IMR-90 (cell line): ENCODE results near the gene RPS23. TPM values are rescaled to one million over a fixed set of nuclear protein-coding genes. Genes with fewer than 3 reads are reported as not detected.

ENCODE experiments used
- ATAC-seq: fragments of 200-7000 bp; cut with Tn5 transposase; 2 replicates; pipeline ENCODE4 v1.9.1; 2020; ENCODE audit warnings: low read depth, mild to moderate bottlenecking, moderate library complexity
- BruUV-seq: library from RNA; stranded (reverse); fragments of 400-500 nt; replicated peaks from 2 replicates; lab custom pipeline; 2021; lab: Mats Ljungman, UMichigan
- CTCF ChIA-PET: fragments of 300-600 bp; formaldehyde crosslinking; extraction: SDS; loops from one replicate; lab custom pipeline; 2021; ENCODE audit warnings: antibody characterized with exemption; lab: Yijun Ruan, JAX
- POLR2A ChIA-PET: fragments of 300-600 bp; sonication (Branson Sonifier 250); formaldehyde crosslinking; loops from one replicate; lab custom pipeline; 2022; ENCODE audit warnings: antibody characterized with exemption; ENCODE audit not compliant: unreplicated experiment; lab: Charles Lee
- DNase-seq: peaks from one replicate; pipeline ENCODE4 v3.0.0; 2013
- H2AFZ ChIP-seq: replicated peaks from 2 replicates; pipeline ENCODE3; 2013; ENCODE audit warnings: low read length, mild to moderate bottlenecking; ENCODE audit not compliant: poor library complexity
- H2AK5ac ChIP-seq: 2 replicates; pipeline ENCODE4 v1.6.1; 2013; ENCODE audit warnings: low read depth, low read length, inconsistent platforms
- H2AK9ac ChIP-seq: replicated peaks from 2 replicates; pipeline ENCODE3; 2013; ENCODE audit warnings: mild to moderate bottlenecking, low read depth, low read length, moderate library complexity; ENCODE audit not compliant: poor library complexity
- H2BK120ac ChIP-seq: 2 replicates; pipeline ENCODE4 v1.6.1; 2013; ENCODE audit warnings: low read depth, low read length, inconsistent platforms
- H2BK15ac ChIP-seq: 3 replicates; pipeline ENCODE4 v1.6.1; 2013; ENCODE audit warnings: low read depth, low read length, inconsistent platforms
- H2BK20ac ChIP-seq: 2 replicates; pipeline ENCODE4 v1.6.1; 2013; ENCODE audit warnings: low read depth, mild to moderate bottlenecking, inconsistent platforms, low read length, moderate library complexity
- H2BK5ac ChIP-seq: 2 replicates; pipeline ENCODE4 v1.6.1; 2013; ENCODE audit warnings: mild to moderate bottlenecking, low read depth, low read length, inconsistent platforms; ENCODE audit not compliant: poor library complexity, severe bottlenecking
- H3K14ac ChIP-seq: replicated peaks from 2 replicates; pipeline ENCODE4 v1.6.1; 2013; ENCODE audit warnings: low read depth, low read length, inconsistent platforms
- H3K18ac ChIP-seq: 2 replicates; pipeline ENCODE4 v1.6.1; 2013; ENCODE audit warnings: low read depth, low read length, control low read depth
- H3K23ac ChIP-seq: 2 replicates; pipeline ENCODE4 v1.6.1; 2013; ENCODE audit warnings: low read depth, low read length, inconsistent platforms
- H3K27ac ChIP-seq: 2 replicates; pipeline ENCODE4 v1.5.1; 2013; ENCODE audit warnings: mild to moderate bottlenecking, control low read depth, low read length; ENCODE audit not compliant: insufficient read depth
- H3K27me3 ChIP-seq: 2 replicates; pipeline ENCODE4 v1.6.1; 2013; ENCODE audit warnings: low read length; ENCODE audit not compliant: control insufficient read depth, insufficient read depth
- H3K36me3 ChIP-seq: 2 replicates; pipeline ENCODE4 v1.6.1; 2013; ENCODE audit warnings: low read length, mixed read lengths; ENCODE audit not compliant: control insufficient read depth, insufficient read depth
- H3K4ac ChIP-seq: 2 replicates; pipeline ENCODE4 v1.6.1; 2013; ENCODE audit warnings: low read depth, low read length, inconsistent platforms
- H3K4me1 ChIP-seq: 2 replicates; pipeline ENCODE4 v1.6.1; 2013; ENCODE audit warnings: low read length, mixed read lengths; ENCODE audit not compliant: control insufficient read depth, insufficient read depth
- H3K4me2 ChIP-seq: 2 replicates; pipeline ENCODE4 v1.6.1; 2013; ENCODE audit warnings: low read depth, mild to moderate bottlenecking, control low read depth, low read length, moderate library complexity
- H3K4me3 ChIP-seq: 2 replicates; pipeline ENCODE4 v1.5.1; 2013; ENCODE audit warnings: low read depth, mild to moderate bottlenecking, control low read depth, low read length, moderate library complexity; ENCODE audit not compliant: insufficient read depth
- H3K56ac ChIP-seq: 2 replicates; pipeline ENCODE4 v1.6.1; 2013; ENCODE audit warnings: low read length, inconsistent platforms; ENCODE audit not compliant: insufficient read depth; ENCODE audit errors: extremely low read depth
- H3K79me1 ChIP-seq, 2 experiments: 2 replicates each; pipeline ENCODE4 v1.6.1; 2013; ENCODE audit warnings: low read length in 2 of 2, inconsistent platforms in 1 of 2, low read depth in 1 of 2
- H3K9ac ChIP-seq: 2 replicates; pipeline ENCODE4 v1.6.1; 2013; ENCODE audit warnings: low read depth, low read length, control low read depth
- H3K9me1 ChIP-seq: 2 replicates; pipeline ENCODE4 v1.6.1; 2013; ENCODE audit warnings: low read length, inconsistent platforms; ENCODE audit not compliant: insufficient read depth
- H3K9me3 ChIP-seq: 2 replicates; pipeline ENCODE4 v1.6.1; 2013; ENCODE audit warnings: low read length; ENCODE audit not compliant: control insufficient read depth, insufficient read depth
- H4K20me1 ChIP-seq: 2 replicates; pipeline ENCODE4 v1.6.1; 2013; ENCODE audit warnings: low read length, inconsistent platforms; ENCODE audit not compliant: insufficient read depth
- H4K5ac ChIP-seq: 2 replicates; pipeline ENCODE4 v1.6.1; 2013; ENCODE audit warnings: mild to moderate bottlenecking, low read depth, low read length, control low read depth
- H4K8ac ChIP-seq, 2 experiments: 2 replicates each; pipeline ENCODE4 v1.6.1; 2013; ENCODE audit warnings: low read depth in 2 of 2, low read length in 2 of 2, control low read depth in 1 of 2, inconsistent platforms in 1 of 2
- H4K91ac ChIP-seq: 2 replicates; pipeline ENCODE4 v1.6.1; 2013; ENCODE audit warnings: low read depth, low read length, inconsistent platforms; ENCODE audit not compliant: insufficient read depth
- MAZ ChIP-seq: IDR thresholded peaks from 2 replicates; pipeline ENCODE4 v1.6.1; 2012; ENCODE audit warnings: low read depth, mild to moderate bottlenecking, low read length, improper control_type of control experiment, moderate library complexity, borderline replicate concordance
- WGBS, 2 experiments: methylation state at CpG; one replicate each; pipeline versions ENCODE4 v1.1.5 to v1.1.7; 2013; ENCODE audit warnings: missing lambda C conversion rate in 2 of 2; ENCODE audit not compliant: insufficient read length in 1 of 2; ENCODE audit errors: extremely low coverage in 2 of 2; 5-methylcytosine and 5-hydroxymethylcytosine counted together
- dilution Hi-C: fragments of 300-500 bp; cut with HindIII; formaldehyde crosslinking; loops from one replicate; pipeline ENCODE4 v1.14.3; 2018; ENCODE audit warnings: low sequenced_read_pairs; ENCODE audit not compliant: unreplicated experiment
- in situ Hi-C: fragments of 300-500 bp; cut with MboI; formaldehyde crosslinking; loops from 3 replicates; pipeline ENCODE4 v1.14.3; 2019; ENCODE audit warnings: low sequenced_read_pairs, inconsistent platforms, mixed read lengths
- intact Hi-C: fragments of 100-400 bp; cut with micrococcal nuclease; formaldehyde crosslinking; loops from 2 replicates; pipeline ENCODE4 v1.10.0; 2022
- polyA plus RNA-seq, 3 experiments: library from polyadenylated mRNA; depleted of rRNA; stranded (reverse); fragments of >200 nt; gene quantifications; 2 replicates each; pipeline ENCODE4 v1.2.3, GENCODE V29; 2012; ENCODE audit warnings: low replicate concordance in 1 of 3
- total RNA-seq: library from RNA; depleted of rRNA; stranded (reverse); fragments of >200 nt; gene quantifications from 2 replicates; pipeline ENCODE4 v1.2.3, GENCODE V29; 2012

The RPS23 gene
- total and polyA plus RNA-seq, 2 of the 4 experiments (the other 2 are of a cell fraction): 3,186 to 3,318 TPM

DNA sequence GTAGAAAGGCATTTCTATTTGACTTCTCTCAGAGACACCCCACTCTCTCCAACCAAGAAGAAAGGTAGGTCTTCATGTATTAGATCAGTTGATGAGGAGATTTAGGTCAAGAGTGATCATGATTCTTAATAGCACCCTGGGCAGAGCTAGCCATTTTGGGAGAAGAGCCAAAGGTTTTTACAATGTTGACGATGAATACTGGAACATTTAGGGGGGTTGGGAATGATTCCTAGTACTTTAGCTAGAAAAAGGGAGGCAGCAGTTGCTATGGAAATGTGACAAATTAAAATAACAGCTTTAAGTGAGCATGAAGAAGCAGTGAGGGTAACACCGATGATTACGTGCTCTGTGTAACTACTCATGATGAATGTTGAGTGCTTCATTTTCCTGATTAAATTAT is 9.5 kb upstream of the RPS23 start:
- H2BK5ac ChIP-seq: no peak overlapping the region
- CTCF ChIA-PET: no interaction called here
- in situ Hi-C loops (no loop called here), intact Hi-C loops (no loop called here), dilution Hi-C loops (no loop called here)
- H4K8ac ChIP-seq: no peak overlapping the region
- H3K36me3 ChIP-seq: no peaks in the 10 kb centered on the region
- no peaks in the 10 kb centered on the region for H4K20me1 ChIP-seq
- H2BK20ac ChIP-seq: no peak overlapping the region
- BruUV-seq: no TSS peak
- H3K4ac ChIP-seq: no peak overlapping the region
- no peak for DNase-seq
- H2BK15ac ChIP-seq: no peak overlapping the region
- no peak overlapping the region for H4K5ac ChIP-seq
- no peak overlapping the region for H3K4me2 ChIP-seq
- no peak overlapping the region for H2BK120ac ChIP-seq
- H3K14ac ChIP-seq: no peak overlapping the region
- H3K27ac ChIP-seq: no peak overlapping the region
- no peak for ATAC-seq
- no peak overlapping the region for H4K91ac ChIP-seq
- H3K27me3 ChIP-seq: no peaks in the 10 kb centered on the region
- no peak overlapping the region for H2AFZ ChIP-seq
- H2AK5ac ChIP-seq: no peak overlapping the region
- no peak overlapping the region for H3K4me3 ChIP-seq
- WGBS, 2 experiments: 50% methylated on average over 1 of the region's 3 CpGs; no CpG with 5 or more reads in 1 of the 2 experiments
- H3K23ac ChIP-seq: no peak overlapping the region
- no peak overlapping the region for H3K9ac ChIP-seq
- no peak for TF ChIP-seq MAZ
- 0 out of 4 replicates have a peak, but pooled peaks cover 3 to 6% of the 10 kb centered on the region in 2 experiments for H3K79me1 ChIP-seq
- no peak overlapping the region for H3K18ac ChIP-seq
- H2AK9ac ChIP-seq: no peak overlapping the region
- no peak overlapping the region for H3K56ac ChIP-seq
- H3K9me3 ChIP-seq: no peaks in the 10 kb centered on the region
- no peaks in the 10 kb centered on the region; the same call in 1 of the 2 replicates for H3K9me1 ChIP-seq
- H3K4me1 ChIP-seq: no peaks in the 10 kb centered on the region
- POLR2A ChIA-PET: no interaction called here
